HepG2 (cell line): ENCODE results near the gene ARL6IP4. TPM values are rescaled to one million over a fixed set of nuclear protein-coding genes. Genes with fewer than 3 reads are reported as not detected.

ENCODE experiments used
- ATAC-seq: fragments of 200-7000 bp; cut with Tn5 transposase; 3 replicates; pipeline ENCODE4 v1.9.1; 2020; ENCODE audit warnings: mild to moderate bottlenecking, moderate library complexity
- BruUV-seq: library from RNA; stranded (reverse); fragments of 400-500 nt; replicated peaks from 2 replicates; lab custom pipeline; 2021; lab: Mats Ljungman, UMichigan
- CTCF ChIA-PET: fragments of 300-600 bp; formaldehyde crosslinking; extraction: SDS; loops from one replicate; lab custom pipeline; 2021; ENCODE audit warnings: low total read pairs, inconsistent platforms, low intra/inter-chr PET ratio; lab: Yijun Ruan, JAX
- POLR2A ChIA-PET: fragments of 350-600 bp; sonication (Branson Sonifier 250); formaldehyde crosslinking; loops from one replicate; lab custom pipeline; 2020; ENCODE audit warnings: antibody characterized with exemption, inconsistent platforms; lab: Yijun Ruan, JAX
- DNase-seq: peaks from one replicate; pipeline ENCODE4 v3.0.0-alpha.2; 2015; ENCODE audit warnings: low spot score
- FAIRE-seq: peaks from 3 replicates; lab custom pipeline; 2011; peaks lifted over from hg19 to GRCh38; lab: Jason Lieb, UNC
- H2AFZ ChIP-seq: one replicate; pipeline ENCODE4 v1.6.1; 2011; ENCODE audit warnings: low read length, inconsistent platforms
- H3K27ac ChIP-seq: fragments of 300-600 bp; 3 replicates; pipeline ENCODE4 v1.8.0; 2011; ENCODE audit warnings: mixed run types, mild to moderate bottlenecking, mixed read lengths, low read length, inconsistent platforms; ENCODE audit not compliant: insufficient read depth; ENCODE audit errors: extremely low read length
- H3K27me3 ChIP-seq, 2 experiments: fragments of 200-600 bp in 1 of 2; 2 replicates in 1 of 2; 3 replicates in 1 of 2; pipeline versions ENCODE4 v1.6.0 to v1.8.0; 2011; ENCODE audit warnings: low read length in 2 of 2, mild to moderate bottlenecking in 2 of 2, moderate library complexity in 2 of 2, inconsistent platforms in 1 of 2; ENCODE audit not compliant: insufficient read depth in 2 of 2, control insufficient read depth in 1 of 2
- H3K36me3 ChIP-seq, 2 experiments: fragments of 200-600 bp in 1 of 2; replicated peaks in 1 of 2; 2 replicates in 1 of 2; 3 replicates in 1 of 2; pipeline versions ENCODE4 v1.5.1 to v1.8.0; 2011; ENCODE audit warnings: low read length in 2 of 2, inconsistent platforms in 1 of 2; ENCODE audit not compliant: insufficient read depth in 2 of 2, control insufficient read depth in 1 of 2
- H3K4me1 ChIP-seq: 2 replicates; pipeline ENCODE4 v1.5.1; 2012; ENCODE audit warnings: low read length, inconsistent platforms; ENCODE audit not compliant: insufficient read depth
- H3K4me2 ChIP-seq: 2 replicates; pipeline ENCODE4 v1.6.0; 2011; ENCODE audit warnings: low read depth, low read length, inconsistent platforms
- H3K4me3 ChIP-seq, 3 experiments: fragments of 200-600 bp in 1 of 3; sonication (generic), shearing (Covaris generic) in 1 of 3; replicated peaks in 1 of 3; 2 replicates each; pipeline ENCODE4 v1.5.1; 2011 to 2016; ENCODE audit warnings: low read length in 3 of 3, inconsistent platforms in 2 of 3, low read depth in 2 of 3, mild to moderate bottlenecking in 2 of 3, control low read depth in 1 of 3, mixed read lengths in 1 of 3; ENCODE audit not compliant: insufficient read depth in 1 of 3
- H3K79me2 ChIP-seq: one replicate; pipeline ENCODE4 v1.6.1; 2011; ENCODE audit warnings: low read length, inconsistent platforms; ENCODE audit not compliant: insufficient read depth
- H3K9ac ChIP-seq: 2 replicates; pipeline ENCODE4 v1.6.0; 2011; ENCODE audit warnings: mild to moderate bottlenecking, low read depth, low read length, inconsistent platforms; ENCODE audit not compliant: insufficient read depth
- H3K9me3 ChIP-seq: 2 replicates; pipeline ENCODE4 v1.5.1; 2012; ENCODE audit warnings: mild to moderate bottlenecking, low read length
- H4K20me1 ChIP-seq: 2 replicates; pipeline ENCODE4 v1.6.0; 2011; ENCODE audit warnings: inconsistent platforms, mild to moderate bottlenecking, low read length, moderate library complexity; ENCODE audit not compliant: insufficient read depth
- MLLT10 ChIP-seq: sonication (generic); formaldehyde crosslinking; IDR thresholded peaks from 2 replicates; pipeline ENCODE4 v1.4.0; 2020; ENCODE audit warnings: missing genetic modification reagents
- ZNF24 ChIP-seq: fragments of 450-650 bp; IDR thresholded peaks from 2 replicates; pipeline ENCODE4 v1.6.1; 2017; ENCODE audit warnings: antibody characterized with exemption, mild to moderate bottlenecking
- ZNF253 ChIP-seq: sonication (generic); formaldehyde crosslinking; IDR thresholded peaks from 2 replicates; pipeline ENCODE4 v1.8.0; 2022; ENCODE audit warnings: mild to moderate bottlenecking, missing genetic modification reagents, borderline replicate concordance
- ZNF557 ChIP-seq: sonication (generic); formaldehyde crosslinking; IDR thresholded peaks from 2 replicates; pipeline ENCODE4 v1.4.0; 2020; ENCODE audit warnings: missing genetic modification reagents
- WGBS: methylation state at CpG from one replicate; pipeline ENCODE4 v1.1.6; 2017; ENCODE audit warnings: low lambda C conversion rate; 5-methylcytosine and 5-hydroxymethylcytosine counted together
- in situ Hi-C: cut with HindIII; loops from 2 replicates; pipeline ENCODE4 v1.10.0; 2017; ENCODE audit warnings: low pct_unique_long_range_greater_than_20kb; ENCODE audit not compliant: extremely low pct_ligation_motif_present
- intact Hi-C: fragments of 100-400 bp; cut with micrococcal nuclease; formaldehyde crosslinking; loops from one replicate; pipeline ENCODE4 v1.10.0; 2022; ENCODE audit not compliant: unreplicated experiment
- polyA plus RNA-seq, 8 experiments: library from polyadenylated mRNA; depleted of rRNA in 3 of 8; stranded (reverse) in 7 of 8; unstranded in 1 of 8; fragments of >200 nt; fragmentation: Illumina TruSeq in 4 of 8; extraction: Trizol in 4 of 8; gene quantifications; 2 replicates each; pipeline versions ENCODE4 v1.2.1 to v1.2.3, GENCODE V29; 2011 to 2016; ENCODE audit warnings: low read depth in 4 of 8, missing spikeins in 1 of 8, mixed read lengths in 1 of 8; ENCODE audit not compliant: insufficient read depth in 1 of 8
- total RNA-seq, 5 experiments: library from RNA; depleted of rRNA; stranded (reverse); fragments of >200 nt; fragmentation: Illumina TruSeq; extraction: Trizol; gene quantifications; 2 replicates each; pipeline ENCODE4 v1.2.3, GENCODE V29; 2016; ENCODE audit warnings: low read depth in 1 of 5

ARL6IP4 gene
- total and polyA plus RNA-seq, 2 of the 13 experiments (the other 11 are each of a cell fraction or from before 2014, with no cell fraction given), result 155 to 220 TPM

DNA sequence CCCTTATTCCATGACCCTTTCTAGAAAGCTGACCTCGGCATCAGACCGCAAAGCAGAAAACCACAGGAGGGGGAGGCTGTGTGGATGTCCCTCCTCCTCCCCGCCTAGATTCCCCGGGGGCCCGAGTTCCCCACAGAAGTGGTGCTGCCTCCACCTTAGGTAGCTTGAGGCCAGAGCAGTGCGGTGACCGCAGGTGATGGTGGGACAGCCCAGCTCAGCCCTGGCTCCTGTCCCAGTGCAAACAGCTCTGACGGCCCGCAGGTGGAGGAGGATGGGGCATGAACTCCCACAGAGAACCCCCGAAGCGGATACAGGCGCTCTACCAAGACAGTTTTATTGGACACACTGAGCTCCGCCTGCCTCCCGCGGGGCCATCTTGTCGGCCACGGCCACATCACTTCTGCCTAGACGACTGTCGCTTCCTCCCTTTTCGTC lies 19.5 kb downstream of the ARL6IP4 start:
- Histone ChIP-seq H3K27me3 (no peaks in the 10 kb centered on the region; a peak in 1 of 5 replicates), H3K4me2 (no peak overlapping the region), H3K36me3 (peaks cover 6 to 7% of the 10 kb centered on the region in 2 experiments; a peak in 3 of 5 replicates), H4K20me1 (no peaks in the 10 kb centered on the region), H3K27ac (no peak overlapping the region), H3K9ac (no peak overlapping the region), H3K4me1 (peaks cover 12% of the 10 kb centered on the region), H2AFZ (no peak overlapping the region), H3K9me3 (no peaks in the 10 kb centered on the region), H3K79me2 (no peaks in the 10 kb centered on the region), H3K4me3 (no peak overlapping the region)
- FAIRE-seq (no peak), ATAC-seq (no peak), DNase-seq (no peak)
- intact Hi-C loops (no loop called here), in situ Hi-C loops (no loop called here)
- no peak for TF ChIP-seq ZNF24
- ChIA-PET POLR2A (no interaction called here), CTCF (no interaction called here)
- no TSS peak for BruUV-seq
- WGBS, result 96% methylated on average over 15 of the region's 20 CpGs

- H3K27ac ChIP-seq, result no peak overlapping the region
- peaks cover 12% of the 10 kb centered on the region for H3K4me1 ChIP-seq
- POLR2A ChIA-PET, result no interaction called here
- no peak overlapping the region for H2AFZ ChIP-seq
- H3K36me3 ChIP-seq, result peaks cover 7 to 8% of the 10 kb centered on the region in 2 experiments; a peak in 4 of 5 replicates
- in situ Hi-C loops (no loop called here), intact Hi-C loops (no loop called here)
- no peaks in the 10 kb centered on the region for H4K20me1 ChIP-seq
- no peaks in the 10 kb centered on the region for H3K9me3 ChIP-seq
- TF ChIP-seq ZNF253 (CRISPR knock-in tag) (no peak), ZNF557 (no peak), MLLT10 (no peak)
- H3K9ac ChIP-seq, result no peak overlapping the region
- no peak for DNase-seq
- WGBS, result 98% methylated on average over 8 of the region's 10 CpGs
- BruUV-seq, result no TSS peak
- ATAC-seq, result no peak
- no peak overlapping the region for H3K4me3 ChIP-seq
- no peaks in the 10 kb centered on the region for H3K79me2 ChIP-seq
- no peak for FAIRE-seq
- CTCF ChIA-PET, result no interaction called here
- H3K27me3 ChIP-seq, result no peaks in the 10 kb centered on the region; a peak in 1 of 5 replicates
- no peak overlapping the region for H3K4me2 ChIP-seq
Measured at GRCh38 chr12:123000578-123000977, 20.1 kb downstream of the ARL6IP4 start.
